Measurements from ENCODE around the gene RNFT2.

GRCh38 chr12:116710370-116711150 is 27.6 kb upstream of the RNFT2 start:
- TF ChIP-seq CTCF (IDR thresholded peaks at IDR 0.05), result no peak
- TF ChIP-seq POLR2AphosphoS5 (IDR thresholded peaks at IDR 0.05; ENCODE audit: low read depth, low read length), result no peak
- TF ChIP-seq SIN3A (IDR thresholded peaks at IDR 0.05; ENCODE audit: borderline replicate concordance, insufficient read depth, low read depth, low read length), result no peak

Data from Panc1 (cell line).